ENCODE measurements around the gene COA1.

DNA sequence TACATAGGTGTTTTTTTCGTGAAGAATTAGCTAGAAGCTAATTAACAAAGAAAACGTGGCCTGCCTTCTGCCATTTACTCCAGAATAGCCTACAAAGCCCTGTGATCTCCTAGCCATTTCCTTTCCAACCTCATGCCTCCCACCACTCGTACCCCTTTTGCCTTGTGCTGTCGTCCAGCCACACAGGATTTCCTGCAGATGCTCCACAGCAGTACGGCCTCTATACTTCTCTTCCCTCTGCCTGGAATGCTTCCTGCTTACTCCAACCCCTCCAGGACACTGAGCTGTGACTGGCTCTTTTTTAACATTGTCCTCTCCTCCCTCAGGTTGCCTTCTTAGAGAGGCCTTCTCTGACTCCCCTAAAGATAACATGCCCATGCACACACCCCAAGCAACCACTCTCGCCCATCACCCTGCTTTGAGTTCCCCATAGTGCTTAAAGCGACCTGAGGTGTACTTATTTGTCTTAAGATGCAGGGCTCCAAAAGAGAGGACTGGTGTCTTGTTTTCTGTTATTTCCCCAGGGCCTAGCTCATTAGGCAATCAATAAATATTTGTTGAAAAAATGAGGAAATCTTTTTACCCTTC, 113.7 kb downstream of the COA1 start:
- TF ChIP-seq POLR2A (IDR thresholded peaks at IDR 0.05) = no peak
- TF ChIP-seq, protein P1, sequence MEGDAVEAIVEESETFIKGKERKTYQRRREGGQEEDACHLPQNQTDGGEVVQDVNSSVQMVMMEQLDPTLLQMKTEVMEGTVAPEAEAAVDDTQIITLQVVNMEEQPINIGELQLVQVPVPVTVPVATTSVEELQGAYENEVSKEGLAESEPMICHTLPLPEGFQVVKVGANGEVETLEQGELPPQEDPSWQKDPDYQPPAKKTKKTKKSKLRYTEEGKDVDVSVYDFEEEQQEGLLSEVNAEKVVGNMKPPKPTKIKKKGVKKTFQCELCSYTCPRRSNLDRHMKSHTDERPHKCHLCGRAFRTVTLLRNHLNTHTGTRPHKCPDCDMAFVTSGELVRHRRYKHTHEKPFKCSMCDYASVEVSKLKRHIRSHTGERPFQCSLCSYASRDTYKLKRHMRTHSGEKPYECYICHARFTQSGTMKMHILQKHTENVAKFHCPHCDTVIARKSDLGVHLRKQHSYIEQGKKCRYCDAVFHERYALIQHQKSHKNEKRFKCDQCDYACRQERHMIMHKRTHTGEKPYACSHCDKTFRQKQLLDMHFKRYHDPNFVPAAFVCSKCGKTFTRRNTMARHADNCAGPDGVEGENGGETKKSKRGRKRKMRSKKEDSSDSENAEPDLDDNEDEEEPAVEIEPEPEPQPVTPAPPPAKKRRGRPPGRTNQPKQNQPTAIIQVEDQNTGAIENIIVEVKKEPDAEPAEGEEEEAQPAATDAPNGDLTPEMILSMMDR (IDR thresholded peaks at IDR 0.05) = no peak

Data from Peyer's patch (tissue), 4 donors.